DMS53 (cell line): ENCODE results near the gene PTGFRN.

Source experiments
- DNase-seq: peaks from one replicate; lab custom pipeline; 2025; lab: John Stamatoyannopoulos, UW

The PTGFRN gene

GRCh38 chr1:116889380-116889779 is 20.3 kb upstream of the PTGFRN start:
- DNase-seq: no peak

GRCh38 chr1:116891396-116892079 is 18.2 kb upstream of the PTGFRN start:
- no peak for DNase-seq

- DNase-seq: no peak
These were observed 14.6 kb upstream of the PTGFRN start for GRCh38 chr1:116895073-116895472.

DNA sequence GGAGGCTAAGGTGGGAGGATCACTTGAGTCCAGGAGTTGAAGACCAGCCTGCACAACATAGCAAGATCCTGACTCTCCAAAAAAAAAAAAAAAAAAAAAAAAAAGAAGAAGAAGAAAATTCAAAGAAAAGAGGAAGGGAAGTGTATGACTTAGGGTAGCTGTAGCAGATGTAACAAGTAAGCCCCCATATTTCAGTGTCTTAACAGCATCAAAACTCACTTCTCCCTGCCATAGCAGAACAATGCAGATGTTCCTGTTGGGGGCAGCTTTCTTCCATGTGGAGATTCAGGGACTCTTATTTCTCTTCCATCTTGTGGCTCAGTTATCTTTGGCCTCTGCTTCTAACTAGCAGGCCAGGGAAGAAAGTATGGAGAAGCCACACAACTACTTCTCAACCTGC is 10.2 kb upstream of the PTGFRN start:
- no peak for DNase-seq

- peak; percentile 29 for DNase-seq
These were observed 9.0 kb upstream of the PTGFRN start for GRCh38 chr1:116900471-116901365.

DNA sequence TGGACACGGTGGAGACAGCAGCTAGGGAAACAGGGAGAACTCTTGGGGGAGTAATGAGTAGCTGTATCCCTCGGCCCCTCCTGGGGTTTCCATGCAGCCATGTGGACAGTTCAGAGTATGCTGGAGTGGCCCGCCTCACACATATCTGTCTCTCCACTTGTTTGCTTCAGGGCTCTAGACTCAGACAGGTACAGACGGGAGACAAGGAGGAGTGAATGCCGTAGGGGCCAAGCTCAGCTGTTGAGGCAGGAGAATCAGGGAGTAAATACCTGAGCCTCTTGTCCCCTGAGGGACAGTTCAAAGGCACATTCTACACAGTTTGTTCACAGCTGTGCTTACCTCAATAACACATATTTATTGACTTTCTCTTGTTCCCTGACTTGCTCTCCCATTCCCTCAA is 7.7 kb upstream of the PTGFRN start:
- no peak for DNase-seq

- DNase-seq: no peak
These were observed 6.9 kb upstream of the PTGFRN start for GRCh38 chr1:116902723-116903383.

GRCh38 chr1:116904791-116905320 is 4.9 kb upstream of the PTGFRN start:
- DNase-seq: no peak

- DNase-seq: no peak
These were observed 2.9 kb upstream of the PTGFRN start for GRCh38 chr1:116906812-116907211.

- no peak for DNase-seq
These were observed 2.4 kb upstream of the PTGFRN start for GRCh38 chr1:116907351-116907750.

- DNase-seq: no peak
These were observed 1.4 kb upstream of the PTGFRN start for GRCh38 chr1:116908266-116908665.

GRCh38 chr1:116908820-116909511 is 750 bp upstream of the PTGFRN start:
- no peak for DNase-seq

- DNase-seq: peak; percentile 54
These were observed 867 bp downstream of the PTGFRN start for GRCh38 chr1:116910379-116911187.

DNA sequence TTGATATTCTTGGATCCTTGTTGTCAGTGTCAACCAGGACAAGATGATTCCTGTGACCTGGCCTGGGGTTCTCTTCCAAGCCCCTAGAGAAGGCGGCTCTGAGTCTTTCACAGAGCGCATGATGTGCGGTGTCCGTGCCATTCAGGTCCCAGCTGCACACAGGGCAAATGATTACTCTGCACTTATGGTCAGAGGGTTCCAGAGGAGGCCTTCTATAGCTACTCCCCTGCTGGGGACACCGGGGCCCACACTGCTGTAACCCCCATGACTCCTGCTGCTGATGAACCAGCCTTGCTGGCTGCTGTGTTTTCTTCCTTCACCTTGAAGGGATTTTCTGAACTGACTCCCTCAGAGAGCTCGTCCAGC is 1.5 kb downstream of the PTGFRN start:
- no peak for DNase-seq

GRCh38 chr1:116911779-116912469 is 2.2 kb downstream of the PTGFRN start:
- DNase-seq: no peak

DNA sequence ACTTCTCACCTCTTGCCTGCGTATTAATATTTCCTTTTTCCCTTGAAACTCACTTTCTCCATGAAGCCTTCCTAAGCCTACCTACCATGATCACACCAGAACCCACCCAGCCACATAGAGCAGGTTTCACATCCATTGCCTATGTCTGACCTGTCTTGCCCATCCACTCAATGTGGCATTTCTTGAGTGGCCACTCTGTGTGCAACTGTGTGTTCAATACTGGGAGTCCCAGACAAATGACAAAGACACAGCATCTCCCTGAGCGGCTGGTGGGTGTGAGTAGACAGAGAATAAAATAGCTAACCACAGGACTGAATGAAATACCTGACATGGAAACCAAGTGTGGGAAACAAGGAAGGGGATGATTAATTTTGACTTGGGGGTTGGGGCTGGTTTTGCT is 3.1 kb downstream of the PTGFRN start:
- DNase-seq: no peak

- DNase-seq: no peak
These were observed 4.2 kb downstream of the PTGFRN start for GRCh38 chr1:116913941-116914340.

GRCh38 chr1:116914667-116915066 is 5.0 kb downstream of the PTGFRN start:
- DNase-seq: no peak

DNA sequence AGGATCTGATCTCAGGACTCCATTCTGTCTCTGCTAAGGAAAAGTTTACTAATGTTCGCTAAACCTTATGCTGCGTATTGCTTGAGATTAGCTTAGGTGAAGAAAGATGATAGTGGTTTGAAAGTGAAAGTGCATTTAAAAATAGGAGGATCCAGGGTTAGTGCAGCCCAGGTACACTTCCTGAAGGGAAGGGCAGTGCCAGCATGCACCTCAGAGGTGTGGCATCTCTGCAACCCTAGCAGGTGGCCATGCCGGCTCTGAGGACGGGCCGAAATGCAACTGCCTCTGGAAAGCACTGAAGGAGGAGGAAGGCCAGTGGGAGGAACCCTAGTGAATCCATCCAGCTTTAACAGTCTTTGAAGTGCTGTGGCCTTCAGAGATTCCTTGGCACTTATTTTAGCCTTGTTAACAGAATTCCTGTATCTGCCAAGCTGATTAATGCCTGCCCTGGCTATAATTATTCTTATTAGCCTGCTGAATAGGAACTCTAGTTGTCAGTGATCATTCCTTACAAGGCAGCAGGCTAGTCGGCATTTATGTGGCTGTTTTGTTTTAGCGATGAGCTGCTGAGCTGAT is 5.5 kb downstream of the PTGFRN start:
- no peak for DNase-seq

DNA sequence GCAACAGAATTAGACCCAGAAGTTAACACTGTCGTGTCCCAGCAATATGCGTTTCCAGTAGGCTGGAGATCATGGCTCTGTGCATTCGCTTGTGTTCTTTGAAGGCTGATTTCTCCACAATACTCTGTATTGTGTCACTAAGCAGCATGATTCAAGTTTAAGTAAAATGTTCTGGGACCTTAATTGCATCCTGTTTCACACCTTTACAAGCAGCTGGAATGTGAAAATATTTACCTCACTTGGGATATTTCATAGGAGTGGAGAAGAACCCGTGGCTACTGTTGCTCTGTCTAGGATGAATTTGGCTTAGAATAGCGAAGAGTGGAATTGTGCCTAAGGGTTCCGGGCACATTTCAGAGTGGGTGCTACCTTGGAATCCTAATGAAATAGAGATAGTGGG is 6.3 kb downstream of the PTGFRN start:
- DNase-seq: no peak
